Lung microvascular endothelial cell (primary cell): ENCODE data around the gene KLF2. TPM values are rescaled to one million over a fixed set of nuclear protein-coding genes. Genes with fewer than 3 reads are reported as not detected.

Experiments used
- DNase-seq, 2 donors: peaks; one replicate each; pipeline versions ENCODE4 v3.0.0 to v3.0.0-alpha.2; 2010; ENCODE audit warnings: low read depth in 2 of 2
- total RNA-seq: library from RNA; depleted of rRNA; stranded (reverse); fragments of >200 nt; gene quantifications from 2 replicates; pipeline ENCODE4 v1.2.1, GENCODE V29; 2014

The KLF2 gene
- total RNA-seq, 1 donor from 2014 or later = 10.1 TPM

DNA sequence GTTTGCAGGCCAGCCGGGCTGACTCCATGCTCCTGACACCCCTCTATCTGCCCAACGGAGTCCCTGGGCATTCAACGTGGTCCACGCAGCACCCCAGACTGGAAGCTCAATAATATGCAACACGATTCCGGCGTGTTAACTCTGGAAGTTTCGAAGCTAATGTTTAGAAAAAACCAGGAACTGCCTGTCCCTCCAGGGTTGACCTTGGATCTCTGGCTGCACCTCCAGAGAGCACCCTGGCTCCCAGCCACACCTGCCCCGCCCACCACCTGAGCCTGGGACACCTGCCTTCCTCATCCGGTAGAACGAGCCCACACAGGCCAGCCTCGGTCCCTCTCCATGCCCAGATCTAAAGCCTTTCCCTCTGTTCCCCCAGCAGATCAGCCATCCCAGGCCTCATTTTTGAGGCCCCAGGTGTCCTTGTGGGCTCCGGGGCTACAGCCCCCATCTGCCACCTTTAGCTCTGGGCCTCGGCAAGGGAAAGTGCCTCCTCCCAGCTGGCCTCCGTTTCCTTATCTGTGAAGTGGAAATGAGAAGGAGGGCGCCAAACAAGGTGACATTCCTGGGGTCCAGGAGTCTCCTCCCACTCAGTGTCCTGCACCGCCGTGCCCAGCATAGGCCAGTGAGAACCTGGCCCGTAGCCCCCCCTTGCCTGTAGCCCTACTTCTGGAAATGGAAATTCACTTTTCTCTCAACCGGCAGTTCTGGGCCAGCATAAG lies 38.7 kb downstream of the KLF2 start:
- no peak for DNase-seq

DNA sequence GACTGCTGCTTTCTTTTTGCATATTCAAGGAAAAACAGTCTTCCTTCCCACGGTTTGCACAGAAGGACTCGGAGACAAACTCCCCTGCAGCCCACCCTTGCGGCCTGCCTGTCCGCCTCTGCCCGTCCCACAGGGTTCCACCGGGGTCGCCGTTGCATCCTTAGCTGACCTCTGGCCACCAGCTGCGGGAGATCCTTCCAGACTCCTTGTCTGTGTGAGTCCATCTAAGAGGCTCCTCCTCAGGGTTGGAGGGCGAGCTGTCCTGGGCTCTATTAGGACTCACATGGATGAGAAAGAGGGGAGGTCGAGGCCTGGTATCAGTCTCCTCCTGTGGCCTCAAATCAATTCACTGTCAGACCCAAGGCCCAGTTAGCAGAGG lies 39.2 kb downstream of the KLF2 start:
- no peak for DNase-seq

DNA sequence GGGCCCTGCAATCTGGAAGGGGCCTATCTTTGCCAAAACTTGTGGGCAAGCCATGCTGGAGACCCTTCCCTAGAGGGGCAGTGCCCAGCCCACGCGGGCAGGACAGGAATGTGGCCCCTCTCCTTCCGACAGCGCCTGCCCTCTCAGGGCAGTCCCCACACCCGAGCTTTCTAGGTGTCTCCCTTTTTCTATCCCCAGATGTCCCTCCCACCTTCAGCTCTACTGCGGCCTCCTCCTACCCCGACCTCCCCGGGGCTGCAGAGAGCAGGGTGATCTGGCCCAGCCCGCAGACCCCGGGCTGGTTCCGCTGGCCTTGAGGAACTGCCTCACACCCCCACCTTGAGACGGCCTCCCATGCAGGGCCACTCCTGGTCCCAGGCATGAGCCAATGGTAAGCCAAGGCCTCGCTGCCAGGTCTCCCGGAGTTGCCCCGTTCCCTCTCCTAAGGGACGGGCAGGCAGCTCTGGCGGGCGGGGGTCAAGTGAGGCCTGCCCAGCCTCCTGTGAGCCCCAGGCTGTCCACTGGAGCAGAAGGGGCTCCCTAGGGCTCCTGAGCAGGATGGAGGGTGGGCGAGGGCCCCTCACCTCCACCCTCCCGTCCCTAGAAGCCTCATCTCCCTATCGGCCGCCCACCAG lies 39.7 kb downstream of the KLF2 start:
- no peak for DNase-seq

DNA sequence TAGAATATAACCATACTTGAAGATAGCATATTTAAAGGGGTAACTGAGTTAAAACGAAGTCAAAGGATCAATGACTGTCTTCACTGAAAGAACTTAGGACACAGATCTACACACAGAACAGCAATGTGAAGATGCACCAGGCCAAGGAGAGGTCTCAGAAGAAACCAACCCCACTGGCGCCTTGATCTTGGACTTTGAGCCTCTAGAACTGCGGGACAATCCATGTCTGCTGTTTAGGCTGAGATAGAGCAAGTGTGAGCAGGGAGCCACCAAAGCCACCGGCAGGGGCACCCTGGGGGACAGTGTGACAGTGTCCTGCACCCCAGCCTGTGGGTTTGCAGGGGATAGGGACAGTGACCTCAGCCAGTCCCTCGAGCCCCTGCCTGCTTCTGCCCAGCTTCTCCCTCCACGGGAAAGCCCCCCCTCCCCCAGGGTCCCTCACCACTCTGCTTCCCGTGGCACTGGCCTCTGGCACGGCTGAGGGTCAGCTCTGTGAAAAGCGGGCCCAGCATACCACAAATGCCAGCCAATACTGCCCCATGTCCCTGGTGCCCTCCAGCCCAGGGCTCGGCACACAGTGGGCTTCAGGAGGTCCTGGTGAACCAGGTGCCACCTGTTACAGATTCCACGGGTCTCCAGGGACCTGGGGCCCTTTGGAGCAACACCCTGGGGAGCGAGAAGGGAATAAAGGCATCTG lies 40.8 kb downstream of the KLF2 start:
- no peak for DNase-seq

DNA sequence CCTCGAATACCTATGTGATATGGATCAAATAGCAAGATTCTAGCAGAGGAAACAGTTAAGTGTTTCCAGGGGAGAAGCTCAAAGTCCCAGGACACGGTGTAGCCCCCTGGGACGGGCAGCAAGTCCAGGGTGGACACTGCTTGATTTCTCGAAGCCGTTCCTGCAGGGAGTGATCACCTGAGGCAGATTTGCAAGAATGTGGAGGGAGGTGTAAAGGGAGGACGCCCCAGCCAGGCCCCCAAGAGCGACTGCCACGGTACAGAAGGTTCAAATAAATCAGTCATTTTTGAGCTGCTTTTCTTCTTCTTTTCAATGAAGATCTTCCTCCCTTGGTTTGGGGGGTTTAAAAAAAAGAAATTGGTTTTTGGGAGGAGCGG lies 41.4 kb downstream of the KLF2 start:
- DNase-seq = no peak

DNA sequence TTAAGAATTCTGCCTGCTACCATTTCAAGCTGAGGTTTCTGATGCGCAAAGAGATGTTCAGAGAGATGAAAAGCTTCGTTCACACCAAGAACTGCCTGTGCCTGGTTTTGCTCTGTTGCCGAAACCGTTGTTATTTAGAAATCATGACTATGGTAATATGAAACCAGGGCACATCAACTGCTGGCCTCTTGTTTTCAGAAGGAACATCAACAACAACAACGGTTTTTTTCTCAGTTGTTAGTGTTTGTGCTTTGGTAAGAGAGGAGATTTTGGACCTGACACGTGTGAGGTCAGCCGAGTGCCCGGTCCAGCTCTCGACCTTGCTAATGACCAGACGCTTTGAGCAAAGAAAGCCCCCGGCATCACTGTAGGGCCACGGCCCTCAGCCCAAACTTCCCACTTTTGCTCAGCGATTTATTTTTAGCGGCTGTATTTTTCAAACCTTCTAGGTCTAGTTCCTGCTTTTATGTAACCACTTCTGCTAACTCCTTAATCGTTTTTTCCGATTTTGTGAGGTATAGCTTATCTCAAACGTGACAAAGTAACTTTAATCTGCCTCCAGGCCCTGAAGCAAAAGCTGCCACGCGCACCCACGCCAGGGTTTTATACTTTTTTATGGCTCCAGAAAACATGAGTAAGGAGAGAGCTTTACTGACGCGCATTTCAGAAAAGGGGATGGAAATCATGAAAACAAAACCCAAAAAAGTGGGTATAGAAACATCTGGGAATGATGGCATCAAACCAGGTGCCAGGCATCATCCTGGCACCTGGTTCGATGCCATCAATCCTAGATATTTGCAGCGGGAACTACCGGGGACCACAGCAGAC lies 42.0 kb downstream of the KLF2 start:
- no peak for DNase-seq

DNA sequence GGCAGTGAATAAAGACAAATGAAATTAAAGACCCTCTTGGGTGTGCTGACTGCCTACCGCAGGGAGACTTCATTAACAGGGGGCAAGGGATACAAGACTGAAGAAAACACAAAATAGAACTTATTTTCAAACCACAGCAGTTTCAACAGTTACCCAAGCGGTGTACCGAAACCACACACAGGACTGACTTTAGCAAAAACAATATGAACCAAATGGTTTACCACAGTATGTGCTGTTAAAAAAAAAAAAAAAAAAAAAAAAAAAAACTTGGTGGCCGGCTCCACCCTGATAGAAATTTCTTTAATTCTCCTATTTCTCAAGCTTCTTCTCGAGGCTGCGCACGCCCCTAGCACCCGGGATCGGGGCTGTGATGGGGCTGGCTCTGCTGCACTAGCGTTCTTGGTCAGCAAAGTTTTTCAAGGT lies 42.6 kb downstream of the KLF2 start:
- DNase-seq = no peak

DNA sequence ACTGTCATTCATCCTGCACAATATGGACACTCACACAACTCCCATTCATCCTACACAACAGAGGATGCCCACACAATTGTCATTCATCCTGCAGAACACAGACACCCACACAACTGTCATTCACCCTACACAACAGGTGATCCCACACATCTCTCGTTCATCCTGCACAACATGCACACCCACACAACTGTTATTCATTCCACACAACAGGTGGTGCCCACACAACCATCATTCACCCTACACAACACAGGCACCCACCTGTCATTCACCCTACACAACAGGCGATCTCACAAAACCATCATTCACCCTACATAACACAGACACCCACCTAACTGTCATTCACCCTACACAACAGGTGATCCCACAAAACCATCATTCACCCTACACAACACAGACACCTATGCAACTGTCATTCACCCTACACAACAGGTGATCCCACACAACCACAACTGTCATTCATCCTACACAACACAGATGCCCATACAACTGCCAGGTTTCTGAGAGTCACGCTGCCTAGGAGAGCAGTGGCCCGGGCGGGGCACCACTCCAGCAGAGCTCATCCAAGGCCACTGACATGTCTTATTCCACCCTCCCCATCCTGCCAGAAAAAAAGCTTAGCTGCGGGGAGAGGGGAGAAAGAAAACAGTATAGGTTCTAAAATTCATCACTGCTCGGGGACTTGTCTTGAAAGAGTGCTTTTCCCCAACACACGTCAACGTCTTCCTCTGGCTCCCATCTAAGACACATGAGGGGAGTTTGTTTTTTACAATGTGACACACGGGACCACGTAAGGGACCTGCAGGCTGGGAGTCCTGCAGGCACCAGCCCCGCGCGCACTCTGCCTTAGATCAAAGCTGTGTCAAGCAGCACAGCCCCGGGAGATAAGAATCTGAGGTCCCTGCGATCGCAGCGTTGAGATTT lies 44.0 kb downstream of the KLF2 start:
- no peak for DNase-seq

DNA sequence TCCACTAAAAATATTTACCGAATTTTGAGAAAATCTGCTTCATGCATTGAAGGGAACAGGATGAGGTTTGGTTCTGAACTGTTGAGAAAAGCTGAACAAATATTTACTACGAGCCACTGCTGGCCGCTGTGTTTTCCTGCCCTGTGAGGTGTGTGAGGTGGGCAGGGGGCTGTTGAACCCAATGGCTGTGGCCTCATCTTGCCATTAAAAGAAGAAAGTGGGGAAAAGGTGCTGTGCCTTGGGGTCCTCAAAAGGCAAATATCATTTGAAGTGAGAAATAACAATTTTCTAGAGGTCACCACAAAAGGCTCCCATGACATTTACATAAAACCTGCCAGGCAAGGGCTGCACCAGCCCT lies 44.7 kb downstream of the KLF2 start:
- no peak for DNase-seq

DNA sequence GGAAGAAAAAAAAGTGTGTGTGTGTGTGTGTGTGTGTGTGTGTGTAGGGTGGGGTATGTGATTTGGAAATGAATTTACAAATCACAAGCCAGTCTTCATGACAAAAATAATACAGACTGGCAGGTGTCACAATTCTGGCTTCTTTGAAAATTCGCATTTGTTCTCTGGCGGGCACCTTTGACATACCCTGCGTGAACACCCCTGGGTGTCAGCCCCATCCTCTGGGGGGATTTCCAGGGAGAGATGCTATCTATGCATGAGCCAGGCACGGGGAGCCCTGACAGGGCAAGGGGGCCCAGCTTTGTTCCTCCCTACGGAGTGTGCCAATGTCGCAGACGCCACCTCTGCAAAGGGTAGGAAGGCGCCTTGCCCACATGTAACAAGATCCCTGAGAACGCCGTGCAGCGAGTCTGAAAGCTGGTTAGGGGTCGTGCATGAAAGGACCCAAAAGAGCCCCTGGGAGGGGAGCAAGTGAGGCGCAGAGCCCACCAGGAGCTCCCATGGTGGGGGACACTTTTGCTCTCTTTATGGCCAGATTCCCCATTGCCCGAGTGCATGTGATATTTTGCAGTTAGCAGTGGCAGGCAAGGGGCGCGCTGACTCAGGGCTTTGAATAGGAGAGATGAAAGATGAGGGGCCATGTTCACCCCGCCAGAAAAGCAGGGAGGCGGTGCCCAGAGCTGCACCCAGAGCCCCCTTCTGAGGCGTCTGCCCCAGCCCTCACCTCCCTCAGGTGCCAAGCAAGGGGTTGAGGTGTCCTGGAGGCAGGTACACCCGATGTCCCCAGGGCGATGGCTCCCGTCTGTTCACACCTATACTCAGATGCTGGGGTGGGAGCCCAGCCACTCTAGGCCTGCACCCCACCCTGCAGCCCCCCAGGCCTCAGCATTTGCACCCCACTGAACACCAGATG lies 45.3 kb downstream of the KLF2 start:
- no peak for DNase-seq

DNA sequence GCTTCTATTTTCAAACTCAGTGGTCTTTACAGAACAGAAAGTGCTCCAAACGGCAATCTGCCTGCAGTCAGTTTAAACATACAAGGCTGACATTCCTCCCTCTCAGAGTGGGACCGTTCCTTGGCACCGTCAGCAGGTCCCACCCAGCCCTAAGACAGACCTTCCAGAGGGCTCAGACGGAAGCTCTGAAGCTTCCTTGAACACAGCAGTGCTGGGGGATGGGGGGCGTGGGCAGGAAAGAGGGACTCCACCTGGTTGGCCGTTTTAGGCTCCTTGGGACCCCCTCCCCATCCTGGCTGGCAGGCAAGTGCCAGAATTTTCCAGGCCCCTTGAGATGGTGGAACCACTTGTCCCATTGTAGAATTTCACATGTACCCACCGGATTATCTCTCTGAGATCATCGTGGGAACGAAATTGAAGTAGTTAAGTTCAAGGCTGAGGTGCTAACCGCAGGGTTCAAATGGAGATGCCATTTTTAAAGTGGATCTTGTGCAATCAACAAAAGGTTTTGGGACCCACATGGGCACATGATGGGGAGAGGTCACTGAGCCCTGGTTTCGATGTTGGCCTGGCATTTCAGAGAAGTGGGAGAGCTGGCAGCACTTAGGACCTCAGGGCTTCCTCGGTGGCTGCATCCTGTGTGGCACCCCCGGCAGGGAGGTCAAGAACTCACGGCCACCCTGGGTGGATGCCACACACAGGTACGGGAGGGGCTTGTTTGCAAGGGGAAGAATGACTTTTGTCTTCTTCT lies 46.2 kb downstream of the KLF2 start:
- DNase-seq = no peak

DNA sequence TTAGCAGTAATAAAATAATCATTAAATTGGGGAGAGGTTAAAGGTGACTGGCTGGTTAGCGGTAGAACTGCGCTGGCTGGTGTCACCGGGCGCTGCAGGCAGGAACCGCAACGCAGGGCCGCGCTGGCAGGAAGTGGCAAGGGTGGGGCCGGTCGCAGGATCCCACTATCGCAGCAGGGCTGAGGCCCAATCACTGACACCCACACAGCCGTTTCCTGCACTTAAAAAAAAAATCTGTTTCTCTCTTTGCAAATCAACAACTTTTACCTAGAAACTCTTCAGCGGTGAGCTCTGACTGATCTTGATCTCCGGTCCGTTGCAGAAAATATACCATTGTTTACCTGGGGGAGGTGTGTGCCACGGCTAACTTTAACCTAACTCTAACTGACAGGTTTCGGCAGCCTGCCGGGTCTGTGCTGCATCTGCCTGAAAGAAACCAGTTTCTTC lies 46.9 kb downstream of the KLF2 start:
- peak; percentile 36 to 56 for DNase-seq

DNA sequence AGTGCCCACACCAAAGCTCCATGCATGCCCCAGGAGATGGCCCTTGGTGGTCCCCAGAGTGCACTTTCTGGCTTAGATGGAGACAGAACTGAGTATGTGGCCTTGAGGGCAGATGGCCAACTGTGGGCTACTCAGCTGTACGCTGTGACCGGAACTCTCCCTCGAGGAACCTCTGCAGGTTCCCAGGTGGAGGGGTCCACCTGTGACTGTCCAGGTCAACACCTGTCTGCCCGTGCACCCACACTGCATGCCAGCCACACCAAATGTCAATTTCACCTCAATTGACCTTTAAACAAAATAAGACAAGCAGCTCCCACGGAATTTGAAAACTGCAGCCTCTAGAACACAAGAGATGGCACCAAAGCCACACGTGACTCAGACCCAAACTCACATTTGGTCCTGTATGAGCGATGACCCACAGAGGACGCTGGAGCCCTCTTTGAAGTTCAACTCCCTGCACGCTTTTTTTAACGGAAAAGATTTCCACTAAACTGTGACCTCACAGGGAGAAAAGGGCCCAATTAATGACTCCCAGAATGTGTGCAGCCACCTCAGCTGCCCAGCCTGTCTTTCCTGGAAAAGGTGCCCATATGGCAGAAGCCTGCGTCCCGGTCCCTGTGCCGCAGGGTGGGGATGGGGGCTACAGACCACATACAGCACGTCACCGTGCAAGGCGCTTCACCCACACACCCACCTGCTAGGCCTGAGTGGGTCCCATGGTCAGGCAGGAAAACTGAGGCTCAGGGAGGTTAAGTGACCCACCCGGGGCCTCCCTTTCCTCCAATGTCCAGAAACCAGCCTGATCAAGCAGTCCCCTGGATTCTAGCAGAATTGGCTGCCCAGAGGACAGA lies 47.7 kb downstream of the KLF2 start:
- DNase-seq = no peak

DNA sequence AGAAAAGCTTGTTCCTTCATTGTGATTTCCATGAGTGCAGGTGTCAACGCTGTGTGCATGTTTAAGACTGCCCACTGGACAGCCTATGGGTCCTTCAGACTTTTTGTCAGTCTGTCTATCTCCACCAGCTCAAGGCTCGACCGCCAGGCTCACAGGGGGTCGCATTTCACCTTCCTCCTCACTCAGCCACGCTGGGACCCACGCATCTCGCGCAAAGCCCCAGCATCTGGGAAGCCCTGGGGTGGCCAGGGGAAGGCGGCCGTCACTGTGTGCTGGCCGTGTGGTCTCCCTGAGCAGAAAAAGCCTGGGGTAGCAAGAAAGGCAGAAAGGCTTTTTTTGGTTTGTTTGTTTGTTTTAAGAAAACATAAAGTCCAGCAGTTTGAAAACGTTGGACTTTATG lies 48.5 kb downstream of the KLF2 start:
- DNase-seq = no peak

DNA sequence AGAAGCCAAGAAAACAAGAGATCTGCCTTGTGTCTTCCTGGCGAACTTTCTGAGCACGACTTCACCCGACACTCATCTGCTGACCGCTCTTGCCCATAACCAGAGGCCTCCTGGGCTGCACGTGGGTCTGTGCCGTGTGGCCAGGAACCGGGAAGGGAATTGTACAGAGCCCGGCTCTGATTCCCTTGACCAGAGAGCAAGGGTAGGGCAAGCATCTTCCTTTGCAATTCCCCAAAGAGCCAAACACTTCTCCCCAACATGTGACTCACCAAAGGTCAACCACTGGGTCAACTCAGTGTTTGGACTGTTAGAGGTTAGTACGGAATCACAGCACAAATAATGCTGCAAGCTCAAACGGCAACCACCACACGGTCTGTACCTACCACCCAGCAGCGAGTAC lies 48.9 kb downstream of the KLF2 start:
- DNase-seq = peak in 1 of 2 donors; percentile 60

DNA sequence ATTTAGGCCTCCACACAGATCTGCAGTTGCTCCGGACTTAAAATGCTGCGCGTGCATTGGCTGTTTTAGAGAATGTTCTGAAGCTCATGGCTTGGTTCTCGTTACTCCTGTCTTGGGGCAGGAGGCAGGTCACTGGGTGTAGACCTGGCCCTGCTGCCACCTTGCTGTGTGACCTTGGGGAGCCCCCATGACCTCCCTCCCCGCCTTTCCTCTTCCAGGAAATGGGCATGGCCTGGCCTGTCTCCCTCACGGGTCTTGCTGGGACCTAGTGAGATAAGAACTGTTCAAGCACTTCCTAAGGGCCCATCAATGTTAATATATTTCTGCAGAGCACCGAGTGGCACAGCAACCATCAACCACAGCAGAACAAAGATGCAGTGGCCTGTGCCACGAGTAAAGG lies 49.4 kb downstream of the KLF2 start:
- DNase-seq = no peak

DNA sequence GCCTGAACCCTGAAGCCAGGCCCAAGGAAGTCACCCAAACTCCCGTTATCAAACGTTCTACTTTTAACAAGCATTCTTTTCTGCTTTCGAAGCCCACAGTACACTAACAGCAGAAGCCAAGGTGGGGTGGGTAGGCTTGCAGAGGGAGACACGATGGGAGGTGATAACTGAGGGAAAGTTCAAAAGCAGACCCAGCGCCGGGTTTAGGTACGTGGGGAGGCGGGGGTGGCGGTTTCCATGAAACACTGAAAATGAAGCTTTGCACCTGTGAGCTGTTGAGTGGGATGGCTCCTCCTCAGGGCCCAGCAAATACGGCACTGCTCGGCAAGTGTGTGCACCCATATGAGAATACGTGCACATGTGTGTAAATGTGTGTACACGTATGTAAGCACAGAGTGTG lies 49.8 kb downstream of the KLF2 start:
- no peak for DNase-seq
